Measurements from ENCODE around the gene SZT2. TPM values are rescaled to one million over a fixed set of nuclear protein-coding genes. Genes with fewer than 3 reads are reported as not detected.
"Not testable (repeated sequence)": the region's sequence is repeated elsewhere in the genome, so short reads cannot be mapped to it uniquely, and the experiment has no call there.

The SZT2 gene
- total RNA-seq, 1 experiment from 2014 or later: 65.3 TPM

- TF ChIP-seq, protein P1, sequence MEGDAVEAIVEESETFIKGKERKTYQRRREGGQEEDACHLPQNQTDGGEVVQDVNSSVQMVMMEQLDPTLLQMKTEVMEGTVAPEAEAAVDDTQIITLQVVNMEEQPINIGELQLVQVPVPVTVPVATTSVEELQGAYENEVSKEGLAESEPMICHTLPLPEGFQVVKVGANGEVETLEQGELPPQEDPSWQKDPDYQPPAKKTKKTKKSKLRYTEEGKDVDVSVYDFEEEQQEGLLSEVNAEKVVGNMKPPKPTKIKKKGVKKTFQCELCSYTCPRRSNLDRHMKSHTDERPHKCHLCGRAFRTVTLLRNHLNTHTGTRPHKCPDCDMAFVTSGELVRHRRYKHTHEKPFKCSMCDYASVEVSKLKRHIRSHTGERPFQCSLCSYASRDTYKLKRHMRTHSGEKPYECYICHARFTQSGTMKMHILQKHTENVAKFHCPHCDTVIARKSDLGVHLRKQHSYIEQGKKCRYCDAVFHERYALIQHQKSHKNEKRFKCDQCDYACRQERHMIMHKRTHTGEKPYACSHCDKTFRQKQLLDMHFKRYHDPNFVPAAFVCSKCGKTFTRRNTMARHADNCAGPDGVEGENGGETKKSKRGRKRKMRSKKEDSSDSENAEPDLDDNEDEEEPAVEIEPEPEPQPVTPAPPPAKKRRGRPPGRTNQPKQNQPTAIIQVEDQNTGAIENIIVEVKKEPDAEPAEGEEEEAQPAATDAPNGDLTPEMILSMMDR (IDR thresholded peaks at IDR 0.05; ENCODE audit: unreplicated experiment): no peak
- Mint-ChIP-seq H3K27ac (ENCODE audit: low read depth, unreplicated experiment) (no peak overlapping the region), H3K27me3 (ENCODE audit: insufficient read depth, unreplicated experiment) (no peaks in the 10 kb centered on the region), H3K4me1 (ENCODE audit: insufficient read depth, unreplicated experiment) (peaks cover 22% of the 10 kb centered on the region), H3K4me3 (ENCODE audit: unreplicated experiment) (no peak overlapping the region), H3K36me3 (ENCODE audit: insufficient read depth, unreplicated experiment) (no peaks in the 10 kb centered on the region), H3K9me3 (ENCODE audit: unreplicated experiment) (no peaks in the 10 kb centered on the region)
- intact Hi-C loops (cut with micrococcal nuclease): no loop called here
- ChIA-PET CTCF (no interaction called here), POLR2A (no interaction called here)
- no peak for DNase-seq (ENCODE audit: unreplicated experiment)
- BruUV-seq (replicated peaks): no TSS peak
Observed at GRCh38 chr1:43472087-43472462, 82.4 kb downstream of the SZT2 start.

DNA sequence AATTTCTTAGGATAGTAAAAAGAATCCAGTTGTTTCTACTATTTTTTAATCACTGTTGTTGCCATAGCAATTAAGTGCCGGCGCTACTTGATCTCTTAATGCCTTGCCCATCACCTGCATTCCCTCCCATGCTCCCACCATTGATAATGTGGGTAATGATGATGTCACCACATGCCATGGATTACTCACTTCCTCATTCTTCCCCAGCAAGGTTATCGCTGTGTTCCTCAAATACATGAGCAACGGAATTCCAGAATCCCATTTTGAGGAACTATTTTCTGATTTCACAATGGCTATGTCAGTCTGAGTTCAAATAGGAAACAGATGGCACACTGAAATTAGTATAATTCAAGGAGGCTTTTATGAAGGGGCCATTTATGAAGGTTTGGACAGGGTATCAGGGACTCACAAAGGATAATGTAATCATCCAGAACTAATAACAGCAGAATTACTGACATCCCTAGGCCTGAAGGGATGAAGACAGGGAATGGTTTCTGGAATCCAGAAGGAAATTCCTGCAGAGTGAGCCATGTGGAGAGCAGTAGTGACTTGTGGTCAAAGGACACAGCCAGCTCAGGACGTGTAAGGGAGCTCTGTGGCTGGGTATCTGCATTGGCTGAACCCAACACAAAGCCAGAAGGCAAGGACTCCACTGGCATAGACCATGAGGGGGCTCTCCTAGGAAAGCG is 82.9 kb downstream of the SZT2 start:
- intact Hi-C loops (cut with micrococcal nuclease); CTCF ChIA-PET; H3K27ac Mint-ChIP-seq (ENCODE audit: low read depth, unreplicated experiment); H3K36me3 Mint-ChIP-seq (ENCODE audit: insufficient read depth, unreplicated experiment); H3K9me3 Mint-ChIP-seq (ENCODE audit: unreplicated experiment); POLR2A ChIA-PET; H3K27me3 Mint-ChIP-seq (ENCODE audit: insufficient read depth, unreplicated experiment); H3K4me3 Mint-ChIP-seq (ENCODE audit: unreplicated experiment): not testable (repeated sequence)
- DNase-seq (ENCODE audit: unreplicated experiment): peak; percentile 51
- H3K4me1 Mint-ChIP-seq (ENCODE audit: insufficient read depth, unreplicated experiment): peaks cover 22% of the 10 kb centered on the region
- BruUV-seq (replicated peaks): TSS peak; percentile 87

DNA sequence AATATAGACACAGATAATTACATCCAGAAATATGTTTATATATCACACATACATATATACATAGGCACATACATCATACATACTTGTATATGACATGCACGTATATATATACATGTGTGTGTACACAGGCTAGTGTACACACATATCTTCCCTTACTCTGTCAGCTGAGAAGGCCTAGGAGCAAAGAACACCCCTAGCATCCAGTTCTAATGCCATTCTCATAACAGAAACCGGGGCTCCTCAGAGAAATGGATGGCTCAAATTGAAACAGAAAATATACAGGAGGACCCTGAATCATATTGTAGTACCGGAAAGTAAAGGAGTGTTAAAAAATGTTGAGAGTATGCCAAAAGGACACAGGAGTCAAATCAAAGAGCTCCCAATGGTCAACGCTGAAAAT is 83.8 kb downstream of the SZT2 start:
- ChIA-PET CTCF (no interaction called here), POLR2A (interaction anchor here (0.9 kb wide), 1 partner anchor 46 kb away, joined by 5 read pairs; no protein-coding TSS in a partner anchor)
- Mint-ChIP-seq H3K9me3 (ENCODE audit: unreplicated experiment) (no peaks in the 10 kb centered on the region), H3K4me3 (ENCODE audit: unreplicated experiment) (no peak overlapping the region), H3K27ac (ENCODE audit: low read depth, unreplicated experiment) (no peak overlapping the region), H3K36me3 (ENCODE audit: insufficient read depth, unreplicated experiment) (no peaks in the 10 kb centered on the region), H3K27me3 (ENCODE audit: insufficient read depth, unreplicated experiment) (no peaks in the 10 kb centered on the region), H3K4me1 (ENCODE audit: insufficient read depth, unreplicated experiment) (peaks cover 22% of the 10 kb centered on the region)
- intact Hi-C loops (cut with micrococcal nuclease): no loop called here
- no peak for DNase-seq (ENCODE audit: unreplicated experiment)
- BruUV-seq (replicated peaks): no TSS peak
- TF ChIP-seq, protein P1 (IDR thresholded peaks at IDR 0.05; ENCODE audit: unreplicated experiment): no peak

DNA sequence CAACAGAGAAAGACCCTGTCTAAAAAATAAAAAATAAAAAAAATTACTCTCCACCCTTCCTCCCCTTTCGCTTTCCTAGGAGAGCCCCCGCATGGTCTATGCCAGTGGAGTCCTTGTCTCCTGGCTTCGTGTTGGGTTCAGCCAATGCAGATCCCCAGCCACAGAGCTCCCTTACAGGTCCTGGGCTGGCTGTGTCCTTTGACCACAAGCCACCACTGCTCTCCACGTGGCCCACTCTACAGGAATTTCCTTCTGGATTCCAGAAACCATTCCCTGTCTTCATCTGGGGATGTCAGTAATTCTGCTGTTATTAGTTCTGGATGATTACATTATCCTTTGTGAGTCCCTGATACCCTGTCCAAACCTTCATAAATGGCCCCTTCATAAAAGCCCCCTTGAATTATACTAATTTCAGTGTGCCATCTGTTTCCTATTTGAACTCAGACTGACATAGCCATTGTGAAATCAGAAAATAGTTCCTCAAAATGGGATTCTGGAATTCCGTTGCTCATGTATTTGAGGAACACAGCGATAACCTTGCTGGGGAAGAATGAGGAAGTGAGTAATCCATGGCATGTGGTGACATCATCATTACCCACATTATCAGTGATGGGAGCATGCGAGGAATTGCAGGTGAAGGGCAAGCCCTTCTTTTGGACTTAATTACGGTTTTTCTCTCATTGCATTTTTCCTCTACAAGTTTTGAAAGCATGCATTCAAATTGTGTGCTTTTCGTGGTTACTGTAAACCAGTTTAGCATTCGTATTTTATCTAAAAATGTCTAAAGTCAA is 86.1 kb downstream of the SZT2 start:
- H3K4me1 Mint-ChIP-seq (ENCODE audit: insufficient read depth, unreplicated experiment): peaks cover 22% of the 10 kb centered on the region
- intact Hi-C loops (cut with micrococcal nuclease); H3K27me3 Mint-ChIP-seq (ENCODE audit: insufficient read depth, unreplicated experiment); POLR2A ChIA-PET; H3K9me3 Mint-ChIP-seq (ENCODE audit: unreplicated experiment); H3K27ac Mint-ChIP-seq (ENCODE audit: low read depth, unreplicated experiment); H3K36me3 Mint-ChIP-seq (ENCODE audit: insufficient read depth, unreplicated experiment); CTCF ChIA-PET; H3K4me3 Mint-ChIP-seq (ENCODE audit: unreplicated experiment); BruUV-seq (replicated peaks): not testable (repeated sequence)
- peak; percentile 28 for DNase-seq (ENCODE audit: unreplicated experiment)

GRCh38 chr1:43477716-43478115 is 88.0 kb downstream of the SZT2 start:
- no peak overlapping the region for H3K27ac Mint-ChIP-seq (ENCODE audit: low read depth, unreplicated experiment)
- no peak for DNase-seq (ENCODE audit: unreplicated experiment)
- H3K27me3 Mint-ChIP-seq (ENCODE audit: insufficient read depth, unreplicated experiment): no peaks in the 10 kb centered on the region
- BruUV-seq (replicated peaks): no TSS peak
- CTCF ChIA-PET: no interaction called here
- no peaks in the 10 kb centered on the region for H3K36me3 Mint-ChIP-seq (ENCODE audit: insufficient read depth, unreplicated experiment)
- TF ChIP-seq, protein P1 (IDR thresholded peaks at IDR 0.05; ENCODE audit: unreplicated experiment): no peak
- POLR2A ChIA-PET: no interaction called here
- H3K4me3 Mint-ChIP-seq (ENCODE audit: unreplicated experiment): no peak overlapping the region
- no peaks in the 10 kb centered on the region for H3K9me3 Mint-ChIP-seq (ENCODE audit: unreplicated experiment)
- intact Hi-C loops (cut with micrococcal nuclease): no loop called here
- peaks cover 16% of the 10 kb centered on the region for H3K4me1 Mint-ChIP-seq (ENCODE audit: insufficient read depth, unreplicated experiment)

All from MCF 10A (cell line).